ENCODE measurements around the gene ZNF587B. TPM values are rescaled to one million over a fixed set of nuclear protein-coding genes. Genes with fewer than 3 reads are reported as not detected.
A peak's percentile ranks its signal among the peaks of the same experiment; 100 is the strongest.
"Not testable (repeated sequence)": the region's sequence is repeated elsewhere in the genome, so short reads cannot be mapped to it uniquely, and the experiment has no call there.

Gene ZNF587B
- total RNA-seq, 4 donors from 2014 or later = 16.1 to 34.4 (median 22.0) TPM

GRCh38 chr19:57789288-57789687 is 40.8 kb upstream of the ZNF587B start:
- Histone ChIP-seq H3K4me3 (no peak overlapping the region), H3K36me3 (peaks cover 0 to 24% (median 11%) of the 10 kb centered on the region in 4 donors), H3K27me3 (no peaks in the 10 kb centered on the region), H3K4me1 (no peaks in the 10 kb centered on the region), H3K9me3 (peaks cover 9 to 25% of the 10 kb centered on the region in 2 donors), H3K27ac (no peak overlapping the region)
- intact Hi-C loops (cut with DNase I; ENCODE audit: low total_unique reads) (no loop called here), in situ Hi-C loops (cut with MboI; ENCODE audit: low pct_ligation_motif_present in 1 of 4, low pct_unique_long_range_greater_than_20kb in 1 of 4, low sequenced_read_pairs in 3 of 4) (no loop called here)
- TF ChIP-seq, protein P1, sequence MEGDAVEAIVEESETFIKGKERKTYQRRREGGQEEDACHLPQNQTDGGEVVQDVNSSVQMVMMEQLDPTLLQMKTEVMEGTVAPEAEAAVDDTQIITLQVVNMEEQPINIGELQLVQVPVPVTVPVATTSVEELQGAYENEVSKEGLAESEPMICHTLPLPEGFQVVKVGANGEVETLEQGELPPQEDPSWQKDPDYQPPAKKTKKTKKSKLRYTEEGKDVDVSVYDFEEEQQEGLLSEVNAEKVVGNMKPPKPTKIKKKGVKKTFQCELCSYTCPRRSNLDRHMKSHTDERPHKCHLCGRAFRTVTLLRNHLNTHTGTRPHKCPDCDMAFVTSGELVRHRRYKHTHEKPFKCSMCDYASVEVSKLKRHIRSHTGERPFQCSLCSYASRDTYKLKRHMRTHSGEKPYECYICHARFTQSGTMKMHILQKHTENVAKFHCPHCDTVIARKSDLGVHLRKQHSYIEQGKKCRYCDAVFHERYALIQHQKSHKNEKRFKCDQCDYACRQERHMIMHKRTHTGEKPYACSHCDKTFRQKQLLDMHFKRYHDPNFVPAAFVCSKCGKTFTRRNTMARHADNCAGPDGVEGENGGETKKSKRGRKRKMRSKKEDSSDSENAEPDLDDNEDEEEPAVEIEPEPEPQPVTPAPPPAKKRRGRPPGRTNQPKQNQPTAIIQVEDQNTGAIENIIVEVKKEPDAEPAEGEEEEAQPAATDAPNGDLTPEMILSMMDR (IDR thresholded peaks at IDR 0.05) = no peak
- TF ChIP-seq POLR2AphosphoS5 (IDR thresholded peaks at IDR 0.05) (no peak), POLR2A (IDR thresholded peaks at IDR 0.05) (no peak)
- 99% methylated on average over 4 of the region's 4 CpGs; no CpG with 5 or more reads in 1 of the 2 donors for WGBS, 2 donors (ENCODE audit: low coverage in 1 of 2)
- no peak for DNase-seq

GRCh38 chr19:57796580-57796979 is 33.5 kb upstream of the ZNF587B start:
- intact Hi-C loops (cut with DNase I; ENCODE audit: low total_unique reads); H3K36me3 ChIP-seq: not testable (repeated sequence)

GRCh38 chr19:57800696-57801095 is 29.4 kb upstream of the ZNF587B start:
- in situ Hi-C loops (cut with MboI; ENCODE audit: low pct_ligation_motif_present in 1 of 4, low pct_unique_long_range_greater_than_20kb in 1 of 4, low sequenced_read_pairs in 3 of 4) = no loop called here
- intact Hi-C loops (cut with DNase I; ENCODE audit: low total_unique reads) = no loop called here

More at GRCh38 chr19:57796580-57796979, 33.5 kb upstream of the ZNF587B start:
- DNase-seq; H3K9me3 ChIP-seq; H3K27me3 ChIP-seq; H3K4me3 ChIP-seq; H3K27ac ChIP-seq; in situ Hi-C loops (cut with MboI; ENCODE audit: low pct_ligation_motif_present in 1 of 4, low pct_unique_long_range_greater_than_20kb in 1 of 4, low sequenced_read_pairs in 3 of 4): not testable (repeated sequence)
- H3K4me1 ChIP-seq = peaks cover 0 to 31% (median 13%) of the 10 kb centered on the region in 4 donors
- 100% methylated on average over 1 of the region's 1 CpG; no CpG with 5 or more reads in 1 of the 2 donors for WGBS, 2 donors (ENCODE audit: low coverage in 1 of 2)

GRCh38 chr19:57802269-57802668 is 27.8 kb upstream of the ZNF587B start:
- in situ Hi-C loops (cut with MboI; ENCODE audit: low pct_ligation_motif_present in 1 of 4, low pct_unique_long_range_greater_than_20kb in 1 of 4, low sequenced_read_pairs in 3 of 4) (no loop called here), intact Hi-C loops (cut with DNase I; ENCODE audit: low total_unique reads) (no loop called here)
- no peak for DNase-seq
- peaks cover 0 to 75% (median 53%) of the 10 kb centered on the region in 4 donors for H3K4me1 ChIP-seq
- peaks cover 0 to 10% (median 0%) of the 10 kb centered on the region in 4 donors for H3K36me3 ChIP-seq
- H3K9me3 ChIP-seq = no peaks in the 10 kb centered on the region
- WGBS, 2 donors (ENCODE audit: low coverage in 1 of 2) = 73 to 82% methylated on average over 2 to 4 of the region's 4 CpGs
- peak overlapping the region; percentile 58 to 93 (median 76) for H3K27ac ChIP-seq
- no peak overlapping the region for H3K4me3 ChIP-seq
- TF ChIP-seq EP300 (IDR thresholded peaks at IDR 0.05; ENCODE audit: low read depth) = no peak
- no peak for TF ChIP-seq POLR2AphosphoS5 (IDR thresholded peaks at IDR 0.05)
- no peak for TF ChIP-seq POLR2A (IDR thresholded peaks at IDR 0.05)
- no peaks in the 10 kb centered on the region for H3K27me3 ChIP-seq

More at GRCh38 chr19:57800696-57801095, 29.4 kb upstream of the ZNF587B start:
- H3K36me3 ChIP-seq = no peaks in the 10 kb centered on the region
- no peak for DNase-seq
- WGBS, 2 donors (ENCODE audit: low coverage in 1 of 2) = 83 to 85% methylated on average over 2 to 5 of the region's 5 CpGs
- H3K4me1 ChIP-seq = peaks cover 0 to 68% (median 47%) of the 10 kb centered on the region in 4 donors
- H3K27ac ChIP-seq = peak overlapping the region in 2 of 4 donors; percentile 50 to 58
- H3K9me3 ChIP-seq = no peaks in the 10 kb centered on the region
- TF ChIP-seq POLR2A (IDR thresholded peaks at IDR 0.05) (no peak), EP300 (IDR thresholded peaks at IDR 0.05; ENCODE audit: low read depth) (no peak), POLR2AphosphoS5 (IDR thresholded peaks at IDR 0.05) (no peak)
- TF ChIP-seq, protein P1 (IDR thresholded peaks at IDR 0.05) = no peak
- H3K27me3 ChIP-seq = no peaks in the 10 kb centered on the region
- H3K4me3 ChIP-seq = no peak overlapping the region

DNA sequence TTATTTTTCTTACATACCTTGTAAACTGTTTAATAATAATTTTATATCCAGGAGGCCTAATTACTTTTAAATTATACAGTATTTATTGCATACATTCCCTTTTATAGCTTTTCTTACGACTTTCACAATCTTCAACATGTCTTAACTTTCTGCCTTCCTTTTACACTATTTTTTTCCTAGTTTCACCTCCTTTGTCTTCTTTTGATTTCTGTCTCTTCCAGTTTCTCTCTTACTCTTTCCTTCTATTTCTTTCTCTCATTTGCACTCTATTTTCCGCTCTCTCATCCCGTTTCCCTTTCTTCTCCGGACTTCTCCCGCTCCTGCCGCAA is 26.9 kb upstream of the ZNF587B start:
- peak overlapping the region; percentile 48 to 72 (median 56) for H3K4me3 ChIP-seq
- intact Hi-C loops (cut with DNase I; ENCODE audit: low total_unique reads) = no loop called here
- 18 to 22% methylated on average over 1 to 6 of the region's 6 CpGs for WGBS, 2 donors (ENCODE audit: low coverage in 1 of 2)

More for the DNA sequence above, 26.9 kb upstream of the ZNF587B start:
- Histone ChIP-seq H3K27ac (peak overlapping the region; percentile 91 to 94 (median 92)), H3K4me1 (peaks cover 0 to 75% (median 53%) of the 10 kb centered on the region in 4 donors), H3K27me3 (no peaks in the 10 kb centered on the region), H3K9me3 (no peaks in the 10 kb centered on the region), H3K36me3 (peaks cover 0 to 19% (median 4%) of the 10 kb centered on the region in 4 donors)
- DNase-seq = no peak
- in situ Hi-C loops (cut with MboI; ENCODE audit: low pct_ligation_motif_present in 1 of 4, low pct_unique_long_range_greater_than_20kb in 1 of 4, low sequenced_read_pairs in 3 of 4) = no loop called here
- TF ChIP-seq, protein P1 (IDR thresholded peaks at IDR 0.05) = no peak
- TF ChIP-seq POLR2AphosphoS5 (IDR thresholded peaks at IDR 0.05) (no peak), EP300 (IDR thresholded peaks at IDR 0.05; ENCODE audit: low read depth) (no peak), POLR2A (IDR thresholded peaks at IDR 0.05) (no peak)
